OCI-LY1 (cell line): Measurements from ENCODE around the gene SPTLC3.

Experiments
- H2AFZ ChIP-seq: fragments of 200-600 bp; sonication (generic), shearing (Covaris generic); 2 replicates; pipeline ENCODE4 v1.6.0; 2014; ENCODE audit warnings: antibody characterized with exemption, mild to moderate bottlenecking, low read length
- H3F3A ChIP-seq: fragments of 200-600 bp; sonication (generic), shearing (Covaris generic); 2 replicates; pipeline ENCODE4 v1.6.0; 2014; ENCODE audit warnings: mild to moderate bottlenecking, antibody characterized with exemption, low read length, moderate library complexity; ENCODE audit not compliant: insufficient read depth
- H3K27ac ChIP-seq: fragments of 200-600 bp; sonication (generic); 2 replicates; pipeline ENCODE4 v1.5.1; 2014; ENCODE audit warnings: low read length, mixed run types, mild to moderate bottlenecking, low read depth; ENCODE audit not compliant: poor library complexity, severe bottlenecking
- H3K27me3 ChIP-seq: fragments of 200-600 bp; sonication (generic); 2 replicates; pipeline ENCODE4 v1.6.0; 2014; ENCODE audit warnings: antibody characterized with exemption, mild to moderate bottlenecking, low read length, moderate library complexity; ENCODE audit not compliant: insufficient read depth
- H3K36me3 ChIP-seq: fragments of 200-600 bp; sonication (generic); 2 replicates; pipeline ENCODE4 v1.6.1; 2014; ENCODE audit warnings: mild to moderate bottlenecking, antibody characterized with exemption, low read length, moderate library complexity, mixed read lengths; ENCODE audit not compliant: insufficient read depth
- H3K4me1 ChIP-seq: fragments of 200-600 bp; sonication (generic); 2 replicates; pipeline ENCODE4 v1.5.1; 2014; ENCODE audit warnings: mild to moderate bottlenecking, low read length, moderate library complexity; ENCODE audit not compliant: insufficient read depth, severe bottlenecking
- H3K4me2 ChIP-seq: fragments of 200-600 bp; sonication (generic), shearing (Covaris generic); 2 replicates; pipeline ENCODE4 v1.6.1; 2014; ENCODE audit warnings: low read length
- H3K4me3 ChIP-seq: fragments of 200-600 bp; sonication (generic); 2 replicates; pipeline ENCODE4 v1.5.1; 2014; ENCODE audit warnings: low read length, low read depth, mild to moderate bottlenecking, mixed read lengths; ENCODE audit not compliant: poor library complexity, severe bottlenecking
- H3K79me2 ChIP-seq: fragments of 200-600 bp; shearing (Covaris generic); 2 replicates; pipeline ENCODE4 v1.6.1; 2016; ENCODE audit warnings: mixed run types, low read length, mixed read lengths; ENCODE audit not compliant: insufficient read depth
- H3K9ac ChIP-seq: fragments of 200-600 bp; sonication (generic), shearing (Covaris generic); 2 replicates; pipeline ENCODE4 v1.6.1; 2014; ENCODE audit warnings: mild to moderate bottlenecking, low read length, mixed read lengths
- H3K9me2 ChIP-seq: fragments of 200-600 bp; sonication (generic), shearing (Covaris generic); 2 replicates; pipeline ENCODE4 v1.6.1; 2014; ENCODE audit warnings: low read depth, mild to moderate bottlenecking, low read length, mixed read lengths
- H3K9me3 ChIP-seq: fragments of 200-600 bp; shearing (Covaris generic); 2 replicates; pipeline ENCODE4 v1.6.1; 2014; ENCODE audit warnings: low read length, mixed read lengths
- H4K20me1 ChIP-seq: fragments of 200-600 bp; sonication (generic), shearing (Covaris generic); 2 replicates; pipeline ENCODE4 v1.6.0; 2016; ENCODE audit warnings: mild to moderate bottlenecking, low read length; ENCODE audit not compliant: insufficient read depth
- EZH2 ChIP-seq: fragments of 200-600 bp; sonication (generic), shearing (Covaris generic); IDR thresholded peaks from 2 replicates; pipeline ENCODE4 v1.8.0; 2017; ENCODE audit warnings: borderline replicate concordance, mixed run types, mild to moderate bottlenecking, antibody characterized with exemption, low read length, moderate library complexity, mixed read lengths
- TF ChIP-seq, protein P1 (sequence below): fragments of 200-600 bp; sonication (generic), shearing (Covaris generic); IDR thresholded peaks from 2 replicates; pipeline ENCODE4 v1.5.1; 2017; ENCODE audit warnings: mild to moderate bottlenecking, antibody characterized with exemption, low read length, moderate library complexity, mixed read lengths

SPTLC3 gene

GRCh38 chr20:12969071-12969669 lies 39.6 kb upstream of the SPTLC3 start:
- Histone ChIP-seq H3K9me3 (no peaks in the 10 kb centered on the region), H3K9ac (no peak overlapping the region), H3K36me3 (no peaks in the 10 kb centered on the region), H3K4me2 (no peak overlapping the region), H3K4me3 (no peak overlapping the region), H3K4me1 (no peaks in the 10 kb centered on the region), H3K9me2 (no peaks in the 10 kb centered on the region), H3F3A (no peaks in the 10 kb centered on the region), H3K27me3 (no peaks in the 10 kb centered on the region), H3K27ac (no peak overlapping the region), H4K20me1 (no peaks in the 10 kb centered on the region), H2AFZ (no peak overlapping the region), H3K79me2 (no peaks in the 10 kb centered on the region)
- TF ChIP-seq, protein P1, sequence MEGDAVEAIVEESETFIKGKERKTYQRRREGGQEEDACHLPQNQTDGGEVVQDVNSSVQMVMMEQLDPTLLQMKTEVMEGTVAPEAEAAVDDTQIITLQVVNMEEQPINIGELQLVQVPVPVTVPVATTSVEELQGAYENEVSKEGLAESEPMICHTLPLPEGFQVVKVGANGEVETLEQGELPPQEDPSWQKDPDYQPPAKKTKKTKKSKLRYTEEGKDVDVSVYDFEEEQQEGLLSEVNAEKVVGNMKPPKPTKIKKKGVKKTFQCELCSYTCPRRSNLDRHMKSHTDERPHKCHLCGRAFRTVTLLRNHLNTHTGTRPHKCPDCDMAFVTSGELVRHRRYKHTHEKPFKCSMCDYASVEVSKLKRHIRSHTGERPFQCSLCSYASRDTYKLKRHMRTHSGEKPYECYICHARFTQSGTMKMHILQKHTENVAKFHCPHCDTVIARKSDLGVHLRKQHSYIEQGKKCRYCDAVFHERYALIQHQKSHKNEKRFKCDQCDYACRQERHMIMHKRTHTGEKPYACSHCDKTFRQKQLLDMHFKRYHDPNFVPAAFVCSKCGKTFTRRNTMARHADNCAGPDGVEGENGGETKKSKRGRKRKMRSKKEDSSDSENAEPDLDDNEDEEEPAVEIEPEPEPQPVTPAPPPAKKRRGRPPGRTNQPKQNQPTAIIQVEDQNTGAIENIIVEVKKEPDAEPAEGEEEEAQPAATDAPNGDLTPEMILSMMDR = no peak
- no peak for TF ChIP-seq EZH2

- H3K27ac ChIP-seq = no peak overlapping the region
- no peaks in the 10 kb centered on the region for H3K79me2 ChIP-seq
- TF ChIP-seq EZH2 = no peak
- TF ChIP-seq, protein P1 = peak; percentile 58
- H2AFZ ChIP-seq = no peak overlapping the region
- H3K27me3 ChIP-seq = no peaks in the 10 kb centered on the region
- H3K4me1 ChIP-seq = no peaks in the 10 kb centered on the region
- H3K9me2 ChIP-seq = no peaks in the 10 kb centered on the region
- no peaks in the 10 kb centered on the region for H3F3A ChIP-seq
- no peaks in the 10 kb centered on the region for H3K36me3 ChIP-seq
- no peaks in the 10 kb centered on the region for H3K9me3 ChIP-seq
- no peak overlapping the region for H3K4me2 ChIP-seq
- H3K4me3 ChIP-seq = no peak overlapping the region
- no peaks in the 10 kb centered on the region for H4K20me1 ChIP-seq
- H3K9ac ChIP-seq = no peak overlapping the region
These were observed 38.4 kb upstream of the SPTLC3 start for GRCh38 chr20:12970372-12970821.

GRCh38 chr20:12975833-12976608 lies 32.8 kb upstream of the SPTLC3 start:
- H3K4me2 ChIP-seq = no peak overlapping the region
- no peaks in the 10 kb centered on the region for H3K79me2 ChIP-seq
- no peaks in the 10 kb centered on the region for H3K9me3 ChIP-seq
- H3F3A ChIP-seq = no peaks in the 10 kb centered on the region
- no peak for TF ChIP-seq EZH2
- TF ChIP-seq, protein P1 = no peak
- no peaks in the 10 kb centered on the region for H3K27me3 ChIP-seq
- H3K27ac ChIP-seq = no peak overlapping the region
- no peak overlapping the region for H3K9ac ChIP-seq
- no peaks in the 10 kb centered on the region for H3K4me1 ChIP-seq
- H2AFZ ChIP-seq = no peak overlapping the region
- no peak overlapping the region for H3K4me3 ChIP-seq
- H3K9me2 ChIP-seq = no peaks in the 10 kb centered on the region
- no peaks in the 10 kb centered on the region for H3K36me3 ChIP-seq
- H4K20me1 ChIP-seq = no peaks in the 10 kb centered on the region
